GM04504 (cell line): Measurements from ENCODE around the gene MYBBP1A.
A peak's percentile ranks its signal among the peaks of the same experiment; 100 is the strongest.

ENCODE experiments used
- DNase-seq: peaks from one replicate; pipeline ENCODE4 v3.0.0-alpha.2; 2012; ENCODE audit warnings: low read depth

The MYBBP1A gene

GRCh38 chr17:4534928-4535666 lies 20.1 kb downstream of the MYBBP1A start:
- no peak for DNase-seq

DNA sequence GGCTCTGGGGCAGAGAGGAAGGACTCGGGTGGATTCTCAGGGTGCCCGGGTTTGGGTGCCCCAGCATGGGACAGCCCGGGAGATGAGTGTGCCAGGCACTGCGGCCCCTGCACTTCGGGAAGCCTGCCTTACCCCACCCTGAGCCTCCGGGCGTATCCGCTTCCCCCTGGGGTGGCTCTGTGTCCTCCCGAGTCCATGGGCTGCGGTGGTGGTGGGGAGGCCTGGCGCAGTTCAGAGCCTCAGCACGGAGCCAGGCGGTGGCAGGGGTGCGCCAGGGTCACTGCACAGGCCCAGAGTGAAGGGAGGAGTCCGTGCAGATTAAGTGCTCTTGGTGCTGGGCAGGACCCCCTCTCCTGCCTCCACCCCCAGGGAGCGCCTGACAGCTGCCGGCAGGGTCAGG lies 20.7 kb downstream of the MYBBP1A start:
- DNase-seq: no peak

DNA sequence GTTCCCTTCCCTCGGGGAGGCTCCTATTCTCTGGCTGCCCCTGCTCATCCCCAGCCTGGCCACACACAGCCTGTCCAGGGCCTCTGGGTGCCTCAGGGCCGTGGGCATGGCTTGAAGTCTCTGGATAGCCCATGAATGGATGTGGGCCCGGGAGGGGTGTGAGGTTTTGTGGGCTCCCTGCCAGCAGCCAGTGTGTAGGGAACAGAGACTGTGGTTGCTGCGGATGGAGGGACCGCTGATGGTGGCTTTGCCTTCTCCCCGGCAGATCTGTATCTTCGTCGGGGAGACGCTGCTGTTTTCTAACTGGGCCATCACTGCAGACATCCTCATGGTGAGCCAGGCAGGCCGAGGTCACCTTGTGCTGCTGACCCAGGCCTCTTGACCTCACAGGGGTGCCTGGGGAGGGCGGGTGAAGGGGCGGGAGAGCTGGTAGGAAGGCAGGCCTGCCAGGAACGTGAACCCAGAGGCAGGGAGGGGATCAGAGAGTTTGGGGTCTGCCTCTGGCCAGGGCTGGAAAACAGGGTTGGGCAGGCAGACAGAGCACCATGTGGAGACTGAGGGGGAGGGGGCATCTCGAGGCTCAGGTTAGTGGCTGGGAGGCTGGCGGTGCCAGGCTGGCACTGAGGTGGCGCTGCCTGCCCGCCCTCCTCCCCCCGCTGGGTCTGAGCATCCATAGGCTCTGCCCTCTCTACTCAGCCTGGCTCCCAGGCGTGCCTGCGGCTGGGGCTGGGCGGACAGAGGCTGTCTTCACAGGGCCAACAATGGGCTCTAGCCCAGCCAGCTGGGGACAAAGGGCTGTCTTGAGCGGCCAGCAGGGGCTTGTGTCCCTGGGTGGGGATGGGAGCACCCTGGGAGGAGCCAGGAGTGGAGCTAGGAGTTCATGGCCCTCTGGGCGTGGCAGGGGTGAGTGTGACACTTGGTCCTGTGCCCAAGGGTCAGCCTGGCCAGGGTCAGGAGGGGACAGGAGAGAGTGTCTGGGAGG lies 21.4 kb downstream of the MYBBP1A start:
- DNase-seq: no peak

DNA sequence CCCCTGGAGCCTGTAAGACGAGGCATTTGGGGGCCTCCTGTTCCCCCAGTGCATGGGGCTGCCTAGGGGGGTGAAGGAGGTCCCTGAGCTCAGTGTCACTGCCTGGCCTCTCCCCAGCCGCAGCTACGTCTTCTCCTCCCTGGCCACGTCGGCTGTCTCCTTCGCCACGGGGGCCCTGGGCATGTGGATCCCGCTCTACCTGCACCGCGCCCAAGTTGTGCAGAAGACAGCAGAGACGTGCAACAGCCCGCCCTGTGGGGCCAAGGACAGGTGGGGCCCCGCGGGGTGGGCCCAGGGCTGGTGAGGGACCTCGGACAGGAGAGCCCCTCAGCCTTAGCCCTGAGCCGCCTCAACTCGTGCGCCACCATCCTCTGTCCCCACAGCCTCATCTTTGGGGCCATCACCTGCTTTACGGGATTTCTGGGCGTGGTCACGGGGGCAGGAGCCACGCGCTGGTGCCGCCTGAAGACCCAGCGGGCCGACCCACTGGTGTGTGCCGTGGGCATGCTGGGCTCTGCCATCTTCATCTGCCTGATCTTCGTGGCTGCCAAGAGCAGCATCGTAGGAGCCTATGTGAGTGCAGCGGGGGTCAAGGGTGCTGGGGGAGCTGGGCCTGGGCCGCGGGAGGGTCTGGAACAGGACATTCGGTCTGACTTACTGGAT lies 22.2 kb downstream of the MYBBP1A start:
- DNase-seq: no peak

DNA sequence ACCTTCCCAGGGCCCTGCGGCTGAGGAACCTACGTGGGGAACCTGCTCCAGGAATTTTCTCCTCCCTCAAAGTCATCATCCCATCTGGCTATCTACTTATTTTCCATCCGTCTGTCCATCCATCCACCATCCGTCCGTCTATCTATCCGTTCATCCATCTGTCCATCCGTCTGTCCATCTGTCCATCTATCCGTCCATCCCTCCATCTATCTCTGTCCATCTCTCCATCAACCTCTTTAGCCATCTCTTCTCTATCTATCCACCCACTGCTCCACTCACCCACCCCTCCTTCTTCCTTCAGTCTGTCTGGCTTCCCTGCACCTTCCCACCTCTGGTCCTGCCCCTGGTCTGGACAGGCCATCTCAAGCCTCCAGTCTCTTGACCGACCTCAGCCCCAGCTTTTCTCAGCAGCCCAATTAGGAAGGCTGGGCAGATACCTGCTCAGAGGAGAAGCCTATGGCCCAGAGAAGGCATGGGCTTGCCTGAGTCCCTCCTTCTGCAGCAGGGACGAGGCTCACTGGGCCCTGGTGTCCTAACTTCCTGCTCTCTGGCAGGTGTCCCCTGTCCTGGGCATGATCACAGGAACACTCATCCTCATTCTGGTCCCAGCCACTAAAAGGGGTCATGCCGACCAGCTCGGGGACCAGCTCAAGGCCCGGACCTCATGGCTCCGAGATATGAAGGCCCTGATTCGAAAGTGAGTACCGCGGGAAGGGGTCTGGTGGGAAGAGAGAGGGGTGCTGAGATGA lies 23.0 kb downstream of the MYBBP1A start:
- DNase-seq: no peak

DNA sequence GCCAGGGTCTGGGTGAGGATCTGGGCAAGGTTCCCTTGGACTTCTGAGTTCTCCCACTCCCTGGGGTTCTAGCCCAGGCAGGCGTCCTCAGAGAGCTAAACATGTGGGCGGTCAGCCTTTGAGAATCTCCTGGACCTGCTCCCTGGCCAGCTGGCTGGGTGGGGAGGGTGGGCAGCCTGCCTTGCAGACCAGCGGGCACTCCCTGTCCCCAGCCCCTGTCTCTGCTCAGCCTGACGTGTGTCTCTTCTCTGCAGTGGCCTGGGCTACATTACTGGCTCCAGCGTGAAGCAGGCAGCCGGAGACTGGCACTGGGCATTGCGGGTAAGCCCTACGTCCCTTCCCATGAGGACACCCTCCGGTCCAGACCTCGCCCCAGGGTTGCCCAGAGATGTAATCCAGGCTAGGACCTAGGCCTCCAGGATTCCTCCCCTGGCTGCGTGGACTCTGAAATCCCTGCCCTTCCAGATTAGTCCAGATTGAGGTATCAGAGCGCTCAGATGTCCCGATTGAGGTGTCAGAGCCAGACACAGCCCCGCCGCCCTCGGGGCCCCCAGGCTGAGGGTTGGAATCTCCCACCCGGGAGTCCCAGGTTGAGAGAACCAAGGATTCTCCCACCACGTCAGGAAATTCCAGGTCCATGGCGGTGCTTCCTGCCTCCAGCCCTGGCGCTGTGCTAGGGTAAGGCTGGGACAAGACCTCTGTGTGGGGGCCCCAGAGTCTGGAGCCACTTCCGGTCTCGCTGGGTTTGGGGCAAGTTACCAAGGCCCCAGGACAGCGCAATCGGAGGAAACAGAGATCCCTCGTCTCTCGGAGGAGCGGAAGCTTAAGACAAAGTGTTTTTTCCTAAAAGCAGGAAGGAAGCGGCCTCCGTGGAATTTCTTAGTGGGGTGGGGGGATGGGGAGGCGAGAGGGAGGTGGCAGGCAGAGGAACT lies 24.1 kb downstream of the MYBBP1A start:
- DNase-seq: no peak

DNA sequence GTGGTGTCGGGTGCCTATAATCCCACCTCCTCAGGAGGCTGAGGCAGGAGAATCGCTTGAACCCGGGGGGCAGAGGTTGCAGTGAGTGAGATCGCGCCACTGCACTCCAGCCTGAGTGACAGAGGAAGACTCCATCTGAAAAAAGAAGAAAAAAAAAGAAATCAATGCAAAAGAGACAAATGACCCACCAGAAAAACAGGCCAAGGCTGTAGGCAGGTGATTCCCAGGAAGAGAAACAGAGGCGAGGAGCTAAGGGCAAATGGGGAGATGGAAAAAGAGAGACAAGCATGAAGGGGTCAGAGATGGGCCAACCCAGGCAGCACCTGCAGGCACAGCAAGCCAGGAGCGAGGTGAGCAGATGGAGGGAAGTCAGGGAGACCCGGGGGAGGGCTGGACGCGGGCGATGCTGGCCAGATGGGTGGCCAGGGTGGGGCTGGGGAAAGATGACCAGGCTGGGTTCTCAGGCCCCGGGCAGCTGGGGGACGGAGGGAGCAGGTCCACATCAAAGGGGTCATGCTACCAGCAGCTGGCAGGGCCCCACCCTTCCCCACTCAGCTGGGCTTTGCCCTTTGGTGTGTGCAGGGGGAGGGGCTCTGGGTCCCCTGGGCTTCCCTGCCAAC lies 25.5 kb downstream of the MYBBP1A start:
- DNase-seq: no peak

DNA sequence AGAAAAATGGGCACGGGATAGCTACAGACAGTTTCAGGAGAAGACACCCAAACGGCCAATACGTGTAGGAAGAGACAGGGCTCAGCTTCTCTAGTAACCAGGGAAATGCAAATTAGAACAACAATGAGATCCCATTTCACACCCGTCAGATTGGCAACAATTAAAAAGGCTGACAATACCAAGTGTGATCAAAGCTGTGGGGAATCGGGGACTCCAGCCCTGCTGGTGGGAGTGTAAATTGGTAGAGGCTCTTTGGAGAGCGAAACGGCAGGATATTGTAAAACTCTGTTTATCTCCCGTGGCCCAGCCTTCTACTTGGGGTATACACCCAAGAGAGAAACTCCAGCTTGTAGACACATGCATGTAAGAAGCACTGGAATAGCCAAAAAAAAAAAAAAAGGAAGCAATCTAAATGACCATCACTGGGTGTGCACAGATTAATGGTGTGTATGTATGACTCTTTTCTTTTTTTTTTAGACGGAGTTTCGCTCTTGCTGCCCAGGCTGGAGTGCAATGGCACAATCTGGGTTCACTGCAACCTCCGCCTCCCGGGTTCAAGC lies 27.5 kb downstream of the MYBBP1A start:
- no peak for DNase-seq

DNA sequence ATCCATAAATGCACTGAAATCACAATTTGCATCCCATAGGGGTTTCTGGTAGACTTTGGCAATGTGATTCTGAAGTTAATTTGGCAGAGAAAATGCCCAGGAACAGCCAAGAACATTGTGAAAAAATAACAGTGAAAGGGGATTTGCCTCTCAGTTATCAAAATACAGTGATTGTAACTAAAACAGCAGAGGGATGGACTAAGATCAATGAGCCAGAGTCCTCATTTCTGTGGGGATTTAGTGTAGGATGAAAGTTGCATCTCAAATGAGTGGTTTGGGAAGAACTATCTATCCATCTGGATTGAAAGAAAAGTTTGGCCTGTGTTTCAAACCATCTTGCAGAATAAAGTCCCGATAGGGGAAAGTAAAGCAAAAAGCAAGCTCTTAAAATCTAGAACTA lies 28.1 kb downstream of the MYBBP1A start:
- DNase-seq: no peak

- DNase-seq: no peak
Observed at GRCh38 chr17:4525691-4526397, 29.3 kb downstream of the MYBBP1A start.

DNA sequence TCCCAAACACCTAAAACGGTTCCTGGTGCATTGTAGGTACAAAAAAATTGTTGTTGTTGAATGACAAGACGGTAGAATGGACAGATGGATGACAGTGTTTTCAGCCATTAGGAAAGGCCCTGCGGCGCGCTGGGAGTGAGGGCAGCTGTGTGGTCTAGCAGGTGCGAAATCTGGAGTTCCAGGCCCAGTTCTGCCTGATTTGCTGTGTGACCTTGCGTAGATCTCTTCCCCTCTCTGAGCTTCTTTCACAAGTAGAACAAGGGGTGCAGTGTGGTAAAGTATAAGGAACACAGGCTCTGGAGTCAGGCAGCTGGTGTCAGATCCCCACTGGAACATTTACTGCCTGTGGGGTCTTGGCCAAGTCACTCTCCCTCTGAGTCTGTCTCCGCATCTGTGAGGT lies 31.2 kb downstream of the MYBBP1A start:
- no peak for DNase-seq

DNA sequence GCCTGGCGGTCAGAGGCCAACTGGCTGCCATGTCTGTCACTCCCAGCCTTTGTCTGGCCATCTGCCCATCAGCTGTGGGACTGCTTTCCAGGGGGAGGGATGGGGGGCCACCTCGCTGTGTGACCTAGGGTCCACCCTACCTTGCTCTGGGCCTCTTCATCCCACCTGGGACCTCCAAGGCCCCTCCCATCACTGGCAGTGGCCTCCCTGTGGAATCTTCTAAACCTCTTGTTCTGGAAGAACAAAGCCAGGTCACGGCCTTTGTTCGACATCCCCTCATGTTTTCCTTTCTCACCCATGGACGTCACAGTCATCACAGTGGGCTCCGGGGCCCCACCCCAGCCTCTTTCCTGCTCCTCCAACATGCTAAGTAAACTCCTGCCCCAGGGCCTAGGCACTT lies 32.5 kb downstream of the MYBBP1A start:
- no peak for DNase-seq

DNA sequence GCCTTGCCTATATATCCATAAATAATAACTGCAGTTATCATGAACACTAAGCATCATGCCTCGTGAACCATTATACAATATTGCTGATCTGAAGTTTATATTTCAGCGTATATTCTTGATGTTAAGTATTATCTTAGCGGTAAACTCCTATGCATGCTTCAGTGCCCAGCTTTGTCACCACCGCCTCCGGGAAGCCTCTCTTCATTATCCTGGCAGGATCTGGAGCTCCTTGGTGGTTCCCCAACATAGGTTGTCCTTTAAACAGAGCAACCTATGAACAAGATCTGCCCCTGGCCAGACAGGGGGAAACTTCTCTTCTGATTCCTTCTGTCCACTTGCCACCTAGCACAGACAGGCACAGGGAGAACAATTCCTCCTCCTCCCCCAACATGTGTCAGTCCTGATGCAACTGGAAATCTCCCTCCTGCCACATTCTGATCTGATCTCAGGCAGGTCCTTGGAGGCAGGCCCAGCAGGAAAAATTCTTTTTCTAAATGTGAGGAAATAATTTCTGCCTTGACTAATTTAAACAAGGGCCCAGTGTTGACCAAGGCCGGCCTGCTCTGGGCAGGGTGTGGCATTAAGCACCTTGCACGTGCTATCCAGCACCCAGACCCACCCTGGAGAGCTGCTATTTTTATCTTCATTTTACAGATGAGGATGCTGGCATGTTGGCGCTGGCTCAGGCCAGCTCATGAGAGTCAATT lies 34.1 kb downstream of the MYBBP1A start:
- DNase-seq: peak; percentile 21

GRCh38 chr17:4520060-4520893 lies 34.9 kb downstream of the MYBBP1A start:
- no peak for DNase-seq

DNA sequence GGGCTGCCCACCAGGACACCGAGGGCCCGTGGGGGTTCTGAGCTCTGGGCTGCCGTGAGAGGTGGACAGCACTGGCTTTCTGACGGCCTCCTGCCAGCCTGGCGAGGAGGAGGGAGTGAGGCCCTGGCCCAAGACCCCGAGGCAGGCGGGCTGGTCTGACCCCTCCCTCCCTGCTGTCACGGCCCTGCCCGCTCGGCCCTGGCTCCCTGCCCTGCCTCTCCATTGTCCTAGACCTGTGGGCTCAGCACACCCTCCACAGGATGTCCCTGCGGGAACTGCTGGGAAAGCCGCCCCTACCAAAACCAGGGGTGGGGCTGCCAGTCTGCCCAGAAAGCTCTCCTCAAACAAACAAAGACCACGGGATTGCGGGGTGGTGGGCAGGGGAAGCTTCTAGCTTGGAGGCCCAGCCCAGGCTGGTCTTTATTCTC lies 35.8 kb downstream of the MYBBP1A start:
- DNase-seq: no peak

GRCh38 chr17:4518901-4519300 lies 36.3 kb downstream of the MYBBP1A start:
- no peak for DNase-seq

DNA sequence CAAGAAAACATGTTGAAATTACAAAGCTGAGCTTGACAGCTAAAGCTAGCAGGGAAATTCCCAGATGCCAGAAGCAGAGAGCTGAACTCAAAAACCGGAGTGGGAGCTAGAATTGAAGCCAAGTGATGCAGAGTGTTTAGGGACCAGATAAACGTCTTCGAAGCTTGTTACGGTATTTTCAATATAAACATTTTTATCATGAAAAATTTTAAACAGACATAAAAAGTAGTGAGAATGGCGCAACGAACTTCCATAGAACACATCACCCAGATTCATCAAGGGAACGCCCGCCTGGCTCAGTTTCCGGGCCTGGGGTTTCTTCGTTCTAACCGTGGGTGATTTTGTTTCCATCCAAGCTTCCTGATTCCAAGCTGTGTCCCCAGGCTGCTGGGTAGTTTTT lies 38.4 kb downstream of the MYBBP1A start:
- DNase-seq: no peak

DNA sequence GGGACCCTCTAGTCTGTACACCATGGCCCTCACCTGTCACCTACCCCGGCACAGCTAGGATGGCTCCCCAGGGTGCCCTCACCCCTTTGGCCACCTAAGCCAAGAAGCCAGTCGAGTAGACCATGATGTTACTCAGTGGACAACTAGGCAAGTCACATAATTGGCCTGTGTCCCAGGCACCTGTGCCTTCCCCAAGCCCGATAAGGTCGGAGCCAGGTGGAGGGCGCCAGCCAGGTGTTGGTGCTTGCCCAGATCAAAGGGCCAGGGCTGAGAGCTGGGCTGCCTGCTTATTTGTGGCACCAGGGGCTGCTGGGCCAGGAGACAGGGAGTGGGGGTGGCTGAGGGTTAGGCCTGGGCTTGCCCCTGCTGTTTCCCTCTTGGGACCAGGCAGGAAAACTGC lies 39.7 kb downstream of the MYBBP1A start:
- no peak for DNase-seq
